Left colon (tissue), 2 donors: ENCODE data around the gene ABCC9. TPM values are rescaled to one million over a fixed set of nuclear protein-coding genes. Genes with fewer than 3 reads are reported as not detected.
"Not testable (repeated sequence)": the region's sequence is repeated elsewhere in the genome, so short reads cannot be mapped to it uniquely, and the experiment has no call there.

Experiments used
- ATAC-seq: fragments of 200-7000 bp; cut with Tn5 transposase; one replicate; pipeline ENCODE4 v1.9.1; 2020; ENCODE audit warnings: mild to moderate bottlenecking, moderate library complexity
- DNase-seq, 2 donors: peaks; one replicate each; pipeline ENCODE4 v3.0.0-alpha.2; 2020
- intact Hi-C, 2 donors: fragments of 100-400 bp; cut with DNase I in 1 of 2; cut with micrococcal nuclease in 1 of 2; formaldehyde crosslinking; loops; one replicate each; pipeline versions ENCODE4 v1.11.2 to v1.14.0; 2022; cut with DNase I, micrococcal nuclease
- total RNA-seq, 2 donors: library from RNA; stranded (reverse); fragmentation: NEBNext Ultra II Directional; extraction: Animal tissue kit (Norgen Biotek cat#: 25700); gene quantifications; one replicate each; pipeline ENCODE4 v1.2.1, GENCODE V29; 2021
- donor health status: DM: no; HTN: no; CAD: no.
- donor health status: DM: yes; HTN: yes; CAD: no.

Gene ABCC9
- total RNA-seq, 2 donors from 2014 or later, result 1.6 to 5.9 TPM

- peak; percentile 35 to 43 for DNase-seq
- intact Hi-C loops, result no loop called here
These were observed 515 bp upstream of the ABCC9 start for GRCh38 chr12:21941506-21942376.

GRCh38 chr12:21939435-21939834 lies 1.8 kb downstream of the ABCC9 start:
- ATAC-seq, result no peak
- intact Hi-C loops, result no loop called here
- no peak for DNase-seq

More at GRCh38 chr12:21941506-21942376, 515 bp upstream of the ABCC9 start:
- peak; percentile 72 for ATAC-seq

DNA sequence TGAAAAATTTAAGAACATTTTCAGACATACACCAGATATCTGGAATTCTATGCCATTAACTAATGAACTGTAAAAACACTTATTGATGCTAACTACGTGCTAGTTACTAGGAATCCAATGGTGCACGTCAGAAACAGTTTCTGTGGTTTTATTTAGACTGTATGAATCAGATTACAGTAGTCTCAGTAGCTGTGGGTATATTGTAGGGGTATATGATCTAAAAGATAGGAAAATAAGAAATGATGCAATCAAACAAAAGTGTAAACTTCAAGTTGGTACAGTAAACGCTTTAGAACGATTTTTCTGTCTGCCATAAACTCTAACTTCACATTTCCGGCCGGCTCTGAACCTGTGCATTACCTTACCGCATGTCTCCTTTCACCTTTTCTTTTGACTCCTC lies 2.3 kb downstream of the ABCC9 start:
- DNase-seq, result no peak
- ATAC-seq, result no peak
- intact Hi-C loops, result no loop called here

GRCh38 chr12:21934173-21934572 lies 7.1 kb downstream of the ABCC9 start:
- ATAC-seq, result no peak
- intact Hi-C loops, result no loop called here
- no peak for DNase-seq

GRCh38 chr12:21933656-21934055 lies 7.6 kb downstream of the ABCC9 start:
- ATAC-seq, result no peak
- intact Hi-C loops, result no loop called here
- no peak for DNase-seq

DNA sequence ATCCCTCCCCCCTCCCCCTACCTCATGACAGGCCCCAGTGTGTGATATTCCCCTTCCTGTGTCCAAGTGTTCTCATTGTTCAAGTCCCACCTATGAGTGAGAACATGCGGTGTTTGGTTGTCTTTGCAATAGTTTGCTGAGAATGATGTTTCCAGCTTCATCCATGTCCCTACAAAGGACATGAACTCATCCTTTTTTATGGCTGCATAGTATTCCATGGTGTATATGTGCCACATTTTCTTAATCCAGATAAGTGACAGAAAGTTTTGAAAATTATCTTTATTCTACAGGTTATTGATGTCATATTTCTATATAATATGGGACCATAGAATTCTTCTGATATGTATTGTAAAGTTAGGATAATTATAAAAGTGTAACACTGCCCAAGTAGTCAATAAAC lies 11.3 kb downstream of the ABCC9 start:
- intact Hi-C loops, ATAC-seq, DNase-seq: not testable (repeated sequence)

- DNase-seq (no peak), ATAC-seq (no peak)
- intact Hi-C loops, result no loop called here
These were observed 15.8 kb downstream of the ABCC9 start for GRCh38 chr12:21925296-21925913.

DNA sequence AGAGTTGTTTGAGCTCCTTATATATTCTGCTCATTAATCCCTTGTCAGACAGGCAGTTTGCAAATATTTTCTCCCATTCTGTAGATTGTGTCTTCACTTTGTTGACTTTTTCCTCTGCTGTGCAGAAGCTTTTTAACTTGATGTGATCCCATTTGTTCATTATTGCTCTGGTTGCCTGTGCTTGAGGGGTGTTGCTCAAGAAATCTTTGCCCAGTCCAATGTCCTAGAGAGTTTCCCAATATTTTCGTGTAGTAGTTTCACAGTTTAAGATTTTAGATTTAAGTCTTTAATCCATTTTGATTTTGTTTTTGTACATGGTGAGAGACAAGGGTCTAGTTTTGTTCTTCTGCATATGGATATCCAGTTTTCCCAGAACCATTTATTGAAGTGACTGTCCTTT lies 19.8 kb downstream of the ABCC9 start:
- ATAC-seq, result no peak
- no peak for DNase-seq
- intact Hi-C loops, result no loop called here

- ATAC-seq, result no peak
- DNase-seq, result no peak
- intact Hi-C loops, result no loop called here
These were observed 22.8 kb downstream of the ABCC9 start for GRCh38 chr12:21918456-21918855.

DNA sequence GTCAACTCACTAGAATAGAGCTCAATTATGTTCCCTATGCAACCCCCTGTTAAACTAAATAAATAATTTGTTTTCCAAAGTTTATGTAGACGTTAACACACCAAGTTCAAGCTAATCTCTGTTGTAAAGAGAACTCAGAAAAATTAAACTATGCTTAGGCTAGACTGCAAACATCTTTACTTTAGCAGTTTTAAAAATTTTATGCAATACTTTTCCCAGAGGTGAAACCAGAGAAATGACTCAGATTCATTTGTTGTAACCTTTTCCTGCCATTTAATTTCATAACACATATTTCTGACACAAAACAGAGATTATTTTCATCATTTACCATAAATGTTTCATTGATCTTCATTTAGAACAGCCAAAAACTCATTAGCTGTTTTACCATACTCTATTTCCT lies 27.4 kb downstream of the ABCC9 start:
- ATAC-seq, result no peak
- intact Hi-C loops, result no loop called here
- no peak for DNase-seq

- intact Hi-C loops, result no loop called here
- DNase-seq (no peak), ATAC-seq (no peak)
These were observed 28.9 kb downstream of the ABCC9 start for GRCh38 chr12:21912318-21912717.

DNA sequence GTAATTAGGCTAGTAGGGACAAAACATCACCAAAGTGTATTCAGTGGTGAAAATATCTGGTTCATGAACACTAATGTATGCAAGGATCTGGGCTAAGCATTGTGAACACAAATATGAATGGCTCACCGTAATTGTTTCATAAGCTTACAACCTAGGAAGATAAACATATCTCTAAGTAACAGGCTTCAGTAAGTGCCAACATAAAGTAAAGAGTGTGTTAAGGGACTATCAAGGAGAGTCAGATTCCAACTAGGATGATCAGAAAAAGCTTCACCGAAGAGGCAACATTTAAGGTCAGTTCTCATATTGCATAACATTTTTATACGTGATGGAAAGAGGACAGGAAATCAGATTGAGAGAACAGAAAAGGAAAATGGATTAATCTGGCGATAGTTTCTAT lies 29.4 kb downstream of the ABCC9 start:
- intact Hi-C loops, result no loop called here
- ATAC-seq (no peak), DNase-seq (no peak)

GRCh38 chr12:21910657-21911056 lies 30.6 kb downstream of the ABCC9 start:
- no peak for DNase-seq
- intact Hi-C loops, result no loop called here
- ATAC-seq, result no peak

GRCh38 chr12:21907948-21908837 lies 33.0 kb downstream of the ABCC9 start:
- intact Hi-C loops, result no loop called here
- no peak for ATAC-seq
- DNase-seq, result no peak

DNA sequence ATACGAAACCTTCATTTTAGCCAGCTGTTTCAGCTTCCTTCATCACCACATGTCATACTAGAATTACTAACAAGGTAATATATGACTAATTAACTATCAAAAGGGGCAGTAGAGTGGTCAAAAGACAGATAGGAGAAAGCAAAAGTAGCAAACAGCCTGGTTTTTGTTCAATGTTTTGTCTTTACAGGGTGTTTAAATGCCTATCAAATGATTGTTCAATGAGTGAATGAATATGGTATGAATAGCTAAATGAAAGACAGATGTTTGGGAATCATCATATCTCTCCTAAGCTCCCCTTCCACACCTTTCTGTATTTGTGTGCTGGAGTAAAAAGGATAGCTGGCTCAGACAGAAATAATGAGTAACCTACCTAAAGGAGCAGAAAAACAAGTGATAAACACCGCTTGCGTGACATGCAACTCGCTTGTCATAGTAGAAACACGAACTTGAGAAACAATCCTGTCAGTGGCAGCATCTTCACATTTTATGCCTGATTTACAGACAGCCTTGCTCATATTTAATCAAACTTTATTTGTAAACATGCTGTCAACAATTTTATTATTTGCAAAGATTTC lies 34.2 kb downstream of the ABCC9 start:
- DNase-seq (no peak), ATAC-seq (no peak)
- intact Hi-C loops, result no loop called here

DNA sequence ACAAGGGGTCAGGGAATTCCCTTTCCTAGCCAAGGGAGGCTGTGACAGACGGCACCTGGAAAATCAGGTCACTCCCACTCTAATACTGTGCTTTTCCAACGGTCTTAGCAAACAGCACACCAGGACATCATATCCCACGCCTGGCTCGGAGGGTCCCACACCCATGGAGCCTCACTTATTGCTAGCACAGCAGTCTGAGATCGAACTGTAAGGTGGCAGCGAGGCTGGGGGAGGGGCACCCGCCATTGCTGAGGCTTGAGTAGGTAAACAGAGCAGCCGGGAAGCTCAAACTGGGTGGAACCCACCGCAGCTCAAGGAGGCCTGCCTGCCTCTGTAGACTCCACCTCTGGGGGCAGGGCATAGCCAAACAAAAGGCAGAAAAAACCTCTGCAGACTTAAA lies 41.7 kb downstream of the ABCC9 start:
- ATAC-seq, intact Hi-C loops: not testable (repeated sequence)

DNA sequence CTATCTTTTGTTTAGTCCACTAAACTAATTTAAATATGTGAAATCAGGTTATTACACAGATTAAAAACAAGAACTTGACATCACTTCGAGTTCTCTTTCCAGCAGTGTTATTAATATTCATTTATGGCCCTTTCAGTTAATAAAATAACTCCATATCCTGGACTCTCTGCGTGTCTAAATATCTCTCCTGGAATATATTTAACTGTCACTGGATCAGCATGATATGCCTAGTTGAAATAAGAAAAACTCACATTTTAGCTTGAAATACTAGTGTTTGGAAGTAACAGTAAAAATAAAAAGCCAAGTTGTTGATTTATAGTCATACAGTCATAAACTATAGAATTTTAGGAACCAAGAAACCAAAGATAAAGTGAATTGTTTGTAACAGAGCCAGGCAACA lies 45.6 kb downstream of the ABCC9 start:
- intact Hi-C loops, result no loop called here
- ATAC-seq, result no peak

More for the DNA sequence above, 41.7 kb downstream of the ABCC9 start:
- DNase-seq, result not testable (repeated sequence)

DNA sequence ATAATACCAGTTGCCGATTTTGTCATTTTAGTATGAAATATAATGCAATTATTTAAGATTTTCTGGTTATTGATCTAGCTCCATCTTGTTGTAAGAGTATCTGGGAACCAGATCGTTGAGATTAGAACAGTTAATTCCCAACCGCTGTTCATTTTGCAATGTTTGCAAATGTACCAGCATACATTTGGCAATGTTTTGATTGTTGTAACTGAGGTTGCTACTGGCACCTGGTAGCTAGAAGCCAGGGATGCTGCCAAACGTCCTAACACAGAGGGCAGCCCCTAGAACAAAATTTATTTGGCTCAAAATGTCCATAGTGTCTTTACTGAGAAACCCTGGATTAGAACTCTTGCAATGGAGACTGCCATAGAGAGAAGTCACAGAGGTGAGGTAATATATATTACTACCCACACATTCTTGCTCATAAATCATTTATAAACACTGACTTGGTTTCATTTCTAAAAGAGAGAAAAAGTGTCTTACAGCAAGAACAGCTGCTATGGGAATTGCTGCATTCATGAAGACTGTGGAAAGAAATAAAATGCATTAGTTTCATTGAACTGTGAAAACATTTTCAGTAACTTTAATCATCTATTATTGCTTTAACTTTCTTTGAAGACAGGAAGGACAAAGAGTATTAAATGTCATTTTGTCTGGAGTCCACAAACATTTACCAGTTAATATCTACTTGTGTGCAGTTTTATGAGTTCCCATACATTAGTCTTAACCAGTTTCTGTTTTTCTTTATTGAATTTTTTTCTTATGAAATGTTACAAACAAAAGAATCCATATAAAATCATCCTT lies 46.2 kb downstream of the ABCC9 start:
- intact Hi-C loops, result no loop called here
- no peak for ATAC-seq
- no peak for DNase-seq

More for the DNA sequence above, 45.6 kb downstream of the ABCC9 start:
- no peak for DNase-seq
